GM12872 (cell line): ENCODE measurements around the gene DTX4.
A peak's percentile ranks its signal among the peaks of the same experiment; 100 is the strongest.

Experiments
- TF ChIP-seq, protein P1 (sequence below): IDR thresholded peaks from 3 replicates; pipeline ENCODE4 v1.5.1; 2011; ENCODE audit warnings: low read depth, mild to moderate bottlenecking, low read length, moderate library complexity; ENCODE audit not compliant: insufficient read depth

DTX4 gene

DNA sequence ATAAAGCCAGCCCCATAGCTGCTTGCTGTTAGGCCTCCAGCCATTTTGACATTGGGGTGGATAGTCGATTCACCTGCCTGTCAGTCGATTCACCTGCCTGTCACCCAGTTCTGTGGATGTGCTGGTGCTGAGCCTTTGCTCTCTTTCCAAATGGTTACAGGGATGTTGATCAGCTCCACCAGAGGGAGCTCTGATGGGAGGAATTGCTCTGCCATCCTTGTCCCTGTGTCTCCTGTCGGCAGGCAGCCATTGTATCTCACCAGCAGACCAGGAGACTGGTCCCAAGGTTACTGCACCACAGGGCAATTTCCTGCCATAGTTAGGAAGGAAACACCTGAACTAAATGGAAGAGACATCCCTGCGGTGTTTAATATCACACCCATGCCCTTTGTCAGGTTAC, 34.7 kb downstream of the DTX4 start:
- TF ChIP-seq, protein P1, sequence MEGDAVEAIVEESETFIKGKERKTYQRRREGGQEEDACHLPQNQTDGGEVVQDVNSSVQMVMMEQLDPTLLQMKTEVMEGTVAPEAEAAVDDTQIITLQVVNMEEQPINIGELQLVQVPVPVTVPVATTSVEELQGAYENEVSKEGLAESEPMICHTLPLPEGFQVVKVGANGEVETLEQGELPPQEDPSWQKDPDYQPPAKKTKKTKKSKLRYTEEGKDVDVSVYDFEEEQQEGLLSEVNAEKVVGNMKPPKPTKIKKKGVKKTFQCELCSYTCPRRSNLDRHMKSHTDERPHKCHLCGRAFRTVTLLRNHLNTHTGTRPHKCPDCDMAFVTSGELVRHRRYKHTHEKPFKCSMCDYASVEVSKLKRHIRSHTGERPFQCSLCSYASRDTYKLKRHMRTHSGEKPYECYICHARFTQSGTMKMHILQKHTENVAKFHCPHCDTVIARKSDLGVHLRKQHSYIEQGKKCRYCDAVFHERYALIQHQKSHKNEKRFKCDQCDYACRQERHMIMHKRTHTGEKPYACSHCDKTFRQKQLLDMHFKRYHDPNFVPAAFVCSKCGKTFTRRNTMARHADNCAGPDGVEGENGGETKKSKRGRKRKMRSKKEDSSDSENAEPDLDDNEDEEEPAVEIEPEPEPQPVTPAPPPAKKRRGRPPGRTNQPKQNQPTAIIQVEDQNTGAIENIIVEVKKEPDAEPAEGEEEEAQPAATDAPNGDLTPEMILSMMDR: peak; percentile 74

- TF ChIP-seq, protein P1: peak; percentile 83
Observed at GRCh38 chr11:59207988-59208451, 36.1 kb downstream of the DTX4 start.

DNA sequence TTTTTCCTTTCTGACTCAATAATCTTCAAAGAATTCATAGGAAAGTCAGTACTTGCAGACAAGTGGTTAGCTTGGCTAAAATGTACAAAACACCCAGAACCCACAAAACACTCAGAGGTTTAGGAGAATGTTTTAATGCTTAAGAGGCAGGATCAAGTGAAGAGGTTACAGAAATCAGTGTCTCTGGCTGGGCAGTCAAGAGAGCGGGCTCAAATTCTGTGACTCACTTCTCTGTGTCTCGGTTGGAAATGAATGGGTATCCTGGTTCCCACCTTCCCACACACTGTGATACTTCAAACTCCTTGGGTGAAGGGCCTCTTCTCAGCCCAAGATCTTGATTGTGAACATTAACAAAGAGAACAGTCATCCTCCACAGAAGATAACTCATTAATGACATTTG, 37.0 kb downstream of the DTX4 start:
- TF ChIP-seq, protein P1: no peak

- TF ChIP-seq, protein P1: no peak
Observed at GRCh38 chr11:59212222-59212621, 40.3 kb downstream of the DTX4 start.

DNA sequence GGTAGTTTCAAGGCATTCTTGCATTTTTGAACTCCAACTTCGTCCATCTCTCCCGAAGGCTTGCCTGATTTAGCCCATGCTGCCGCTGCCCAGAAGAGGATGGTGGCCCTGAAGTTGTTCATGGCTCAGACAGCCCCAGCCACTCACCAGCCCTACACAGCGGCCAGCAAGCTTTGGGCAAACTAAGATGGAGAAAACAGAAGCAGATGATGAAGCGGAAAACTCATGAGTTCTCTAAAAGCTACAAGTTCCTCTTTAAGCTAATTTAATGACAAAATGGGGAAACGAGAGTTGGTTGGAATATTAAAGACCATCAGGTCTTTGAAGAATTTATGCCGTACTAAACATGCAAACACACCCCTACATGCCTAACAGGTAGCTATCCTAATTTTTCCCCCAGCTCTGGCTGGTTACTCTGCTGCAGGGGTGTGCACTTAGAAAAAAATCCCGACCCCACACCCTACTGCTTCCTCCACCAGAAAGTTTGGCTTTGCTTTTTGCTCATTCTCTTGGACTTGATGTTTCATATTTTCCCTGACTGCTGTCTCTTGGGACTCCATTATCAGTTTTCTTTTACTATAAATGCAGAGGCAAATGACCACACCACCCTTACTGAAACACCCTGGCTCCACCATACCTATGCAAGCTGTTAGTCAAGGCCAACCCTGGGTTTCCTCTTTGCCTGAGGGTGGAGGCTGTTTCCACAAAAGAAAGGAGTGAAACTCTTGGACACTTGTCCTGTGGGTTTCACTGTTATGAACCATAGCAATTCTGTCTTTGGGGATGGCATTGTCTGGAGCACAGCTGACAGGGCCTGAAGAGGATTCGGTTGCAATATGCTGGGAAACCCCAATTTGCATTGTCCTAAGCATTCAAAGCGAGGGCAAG, 41.1 kb downstream of the DTX4 start, which contains the start of gene MPEG1:
Gene MPEG1, minus strand, starts transcription at position 184 of the 888 bp plus-strand sequence. Its CDS starts 62 bp downstream, at position 122.
- TF ChIP-seq, protein P1: no peak

- TF ChIP-seq, protein P1: no peak
Observed at GRCh38 chr11:59214141-59214893, 42.4 kb downstream of the DTX4 start.
